22Rv1 (cell line): ENCODE measurements around the gene HOXB7.

Source experiments
- ZFX ChIP-seq: fragments of 450-650 bp; IDR thresholded peaks from 2 replicates; pipeline ENCODE4 v1.6.1; 2017; ENCODE audit warnings: antibody characterized with exemption, borderline replicate concordance
- TF ChIP-seq, protein P1 (sequence below): fragments of 450-650 bp; IDR thresholded peaks from 2 replicates; pipeline ENCODE4 v1.5.1; 2017; ENCODE audit warnings: mild to moderate bottlenecking

DNA sequence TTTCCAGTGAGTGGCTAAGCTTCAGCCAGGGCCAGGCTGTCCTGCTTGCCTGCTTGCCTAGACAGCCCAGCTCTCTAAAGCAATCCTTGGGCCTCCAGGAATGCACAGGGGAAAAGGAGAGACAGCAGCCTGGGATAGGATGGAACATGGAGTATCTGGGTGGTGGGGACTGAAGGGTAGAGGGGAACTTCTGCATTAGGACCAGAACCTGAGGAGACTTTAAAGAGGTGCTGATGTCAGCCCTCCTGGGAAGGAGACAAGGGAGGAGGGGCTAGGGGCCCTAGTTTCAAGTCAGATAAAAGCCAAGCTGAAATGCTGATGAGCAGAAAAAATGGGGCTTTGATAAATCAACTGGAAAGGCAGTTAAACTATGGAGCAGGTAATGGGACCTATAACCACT is 1.8 kb downstream of the HOXB7 start:
- TF ChIP-seq, protein P1, sequence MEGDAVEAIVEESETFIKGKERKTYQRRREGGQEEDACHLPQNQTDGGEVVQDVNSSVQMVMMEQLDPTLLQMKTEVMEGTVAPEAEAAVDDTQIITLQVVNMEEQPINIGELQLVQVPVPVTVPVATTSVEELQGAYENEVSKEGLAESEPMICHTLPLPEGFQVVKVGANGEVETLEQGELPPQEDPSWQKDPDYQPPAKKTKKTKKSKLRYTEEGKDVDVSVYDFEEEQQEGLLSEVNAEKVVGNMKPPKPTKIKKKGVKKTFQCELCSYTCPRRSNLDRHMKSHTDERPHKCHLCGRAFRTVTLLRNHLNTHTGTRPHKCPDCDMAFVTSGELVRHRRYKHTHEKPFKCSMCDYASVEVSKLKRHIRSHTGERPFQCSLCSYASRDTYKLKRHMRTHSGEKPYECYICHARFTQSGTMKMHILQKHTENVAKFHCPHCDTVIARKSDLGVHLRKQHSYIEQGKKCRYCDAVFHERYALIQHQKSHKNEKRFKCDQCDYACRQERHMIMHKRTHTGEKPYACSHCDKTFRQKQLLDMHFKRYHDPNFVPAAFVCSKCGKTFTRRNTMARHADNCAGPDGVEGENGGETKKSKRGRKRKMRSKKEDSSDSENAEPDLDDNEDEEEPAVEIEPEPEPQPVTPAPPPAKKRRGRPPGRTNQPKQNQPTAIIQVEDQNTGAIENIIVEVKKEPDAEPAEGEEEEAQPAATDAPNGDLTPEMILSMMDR = no peak
- no peak for TF ChIP-seq ZFX
